VCaP (cell line): ENCODE results near the gene STXBP1.

ENCODE experiments used
- H3K27ac ChIP-seq: fragments of 450-650 bp; 2 replicates; pipeline ENCODE4 v1.5.1; 2017
- CTCF ChIP-seq: fragments of 450-650 bp; conservative IDR thresholded peaks from 2 replicates; pipeline ENCODE4 v1.5.1; 2017; ENCODE audit warnings: mild to moderate bottlenecking, moderate library complexity

Gene STXBP1

GRCh38 chr9:127722055-127722745, 110.1 kb downstream of the STXBP1 start:
- no peak for TF ChIP-seq CTCF
- H3K27ac ChIP-seq: no peak overlapping the region

- TF ChIP-seq CTCF: no peak
- no peak overlapping the region for H3K27ac ChIP-seq
Observed at GRCh38 chr9:127723013-127723412, 110.9 kb downstream of the STXBP1 start.

GRCh38 chr9:127723444-127723843, 111.4 kb downstream of the STXBP1 start:
- no peak for TF ChIP-seq CTCF
- H3K27ac ChIP-seq: no peak overlapping the region

GRCh38 chr9:127724012-127724411, 111.9 kb downstream of the STXBP1 start:
- TF ChIP-seq CTCF: no peak

GRCh38 chr9:127726871-127727270, 114.8 kb downstream of the STXBP1 start:
- TF ChIP-seq CTCF: no peak
- H3K27ac ChIP-seq: no peak overlapping the region

More at GRCh38 chr9:127724012-127724411, 111.9 kb downstream of the STXBP1 start:
- H3K27ac ChIP-seq: no peak overlapping the region

- H3K27ac ChIP-seq: no peak overlapping the region
- no peak for TF ChIP-seq CTCF
Observed at GRCh38 chr9:127728808-127729207, 116.7 kb downstream of the STXBP1 start.

GRCh38 chr9:127729522-127730256, 117.6 kb downstream of the STXBP1 start:
- no peak for TF ChIP-seq CTCF
- H3K27ac ChIP-seq: no peak overlapping the region
